SU-DHL-6 (cell line): Measurements from ENCODE around the gene TNIP1.

Experiments used
- CTCF ChIP-seq: fragments of 200-600 bp; sonication (generic); IDR thresholded peaks from one replicate; pipeline ENCODE4 v1.5.1; 2017; ENCODE audit warnings: antibody characterized with exemption, mild to moderate bottlenecking, low read length, moderate library complexity; ENCODE audit not compliant: insufficient read depth, poor library complexity, severe bottlenecking
- EZH2phosphoT487 ChIP-seq: fragments of 200-600 bp; sonication (generic), shearing (Covaris generic); conservative IDR thresholded peaks from 2 replicates; pipeline ENCODE4 v1.6.1; 2018; ENCODE audit warnings: mild to moderate bottlenecking, antibody characterized with exemption, low read length, moderate library complexity, mixed read lengths

DNA sequence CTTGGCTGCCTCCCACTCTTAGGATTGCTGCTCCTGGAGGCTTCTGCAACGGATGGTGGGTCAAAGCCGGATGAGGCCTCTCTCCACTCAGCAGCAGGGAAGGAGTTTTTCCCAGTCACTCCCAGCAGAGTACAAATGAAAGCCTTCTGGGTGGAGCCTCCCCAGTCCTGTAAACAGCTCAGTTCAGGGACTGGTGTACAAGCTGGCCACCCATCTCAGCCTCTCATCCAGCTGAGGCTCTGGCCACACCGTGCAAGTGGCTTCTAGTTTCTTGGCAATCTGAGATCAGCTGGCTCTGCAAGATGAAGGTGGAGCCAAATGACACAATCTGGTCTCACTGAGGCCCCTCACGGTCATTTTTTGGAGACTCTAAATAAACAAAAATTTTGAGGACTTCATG, 50.5 kb downstream of the TNIP1 start:
- TF ChIP-seq CTCF, result no peak
- TF ChIP-seq EZH2phosphoT487, result no peak
